SU-DHL-6 (cell line): Measurements from ENCODE around the gene NAV2.

Experiments used
- EZH2phosphoT487 ChIP-seq: fragments of 200-600 bp; sonication (generic), shearing (Covaris generic); conservative IDR thresholded peaks from 2 replicates; pipeline ENCODE4 v1.6.1; 2018; ENCODE audit warnings: mild to moderate bottlenecking, antibody characterized with exemption, low read length, moderate library complexity, mixed read lengths
- TF ChIP-seq, protein P1 (sequence below): fragments of 200-600 bp; sonication (generic); IDR thresholded peaks from one replicate; pipeline ENCODE4 v1.5.1; 2017; ENCODE audit warnings: antibody characterized with exemption, mild to moderate bottlenecking, low read length, moderate library complexity; ENCODE audit not compliant: insufficient read depth, poor library complexity, severe bottlenecking

DNA sequence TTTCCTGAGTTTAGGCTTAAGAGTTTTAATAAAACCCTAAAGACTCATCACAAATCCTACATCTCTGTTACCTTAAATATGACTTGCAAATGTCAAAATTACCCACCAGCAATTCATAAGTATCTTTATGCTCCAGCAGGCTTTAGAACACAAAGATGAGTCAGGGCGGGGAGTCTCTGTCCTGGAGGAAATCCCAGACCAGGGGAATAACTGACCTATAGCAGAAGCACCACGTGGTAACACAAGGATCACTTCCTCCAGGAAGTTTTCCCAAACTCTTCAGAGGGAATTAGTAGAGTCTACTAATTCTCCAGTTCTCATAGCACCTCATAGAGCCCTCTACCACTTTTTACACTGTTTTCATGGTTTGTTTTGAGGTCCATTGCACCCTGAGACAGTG is 217.0 kb downstream of the NAV2 start:
- TF ChIP-seq, protein P1, sequence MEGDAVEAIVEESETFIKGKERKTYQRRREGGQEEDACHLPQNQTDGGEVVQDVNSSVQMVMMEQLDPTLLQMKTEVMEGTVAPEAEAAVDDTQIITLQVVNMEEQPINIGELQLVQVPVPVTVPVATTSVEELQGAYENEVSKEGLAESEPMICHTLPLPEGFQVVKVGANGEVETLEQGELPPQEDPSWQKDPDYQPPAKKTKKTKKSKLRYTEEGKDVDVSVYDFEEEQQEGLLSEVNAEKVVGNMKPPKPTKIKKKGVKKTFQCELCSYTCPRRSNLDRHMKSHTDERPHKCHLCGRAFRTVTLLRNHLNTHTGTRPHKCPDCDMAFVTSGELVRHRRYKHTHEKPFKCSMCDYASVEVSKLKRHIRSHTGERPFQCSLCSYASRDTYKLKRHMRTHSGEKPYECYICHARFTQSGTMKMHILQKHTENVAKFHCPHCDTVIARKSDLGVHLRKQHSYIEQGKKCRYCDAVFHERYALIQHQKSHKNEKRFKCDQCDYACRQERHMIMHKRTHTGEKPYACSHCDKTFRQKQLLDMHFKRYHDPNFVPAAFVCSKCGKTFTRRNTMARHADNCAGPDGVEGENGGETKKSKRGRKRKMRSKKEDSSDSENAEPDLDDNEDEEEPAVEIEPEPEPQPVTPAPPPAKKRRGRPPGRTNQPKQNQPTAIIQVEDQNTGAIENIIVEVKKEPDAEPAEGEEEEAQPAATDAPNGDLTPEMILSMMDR, result no peak
- TF ChIP-seq EZH2phosphoT487, result no peak
